Measurements from ENCODE around the gene RELN. TPM values are rescaled to one million over a fixed set of nuclear protein-coding genes. Genes with fewer than 3 reads are reported as not detected.

The RELN gene
- total RNA-seq, 1 experiment from 2014 or later: 0.20 TPM

DNA sequence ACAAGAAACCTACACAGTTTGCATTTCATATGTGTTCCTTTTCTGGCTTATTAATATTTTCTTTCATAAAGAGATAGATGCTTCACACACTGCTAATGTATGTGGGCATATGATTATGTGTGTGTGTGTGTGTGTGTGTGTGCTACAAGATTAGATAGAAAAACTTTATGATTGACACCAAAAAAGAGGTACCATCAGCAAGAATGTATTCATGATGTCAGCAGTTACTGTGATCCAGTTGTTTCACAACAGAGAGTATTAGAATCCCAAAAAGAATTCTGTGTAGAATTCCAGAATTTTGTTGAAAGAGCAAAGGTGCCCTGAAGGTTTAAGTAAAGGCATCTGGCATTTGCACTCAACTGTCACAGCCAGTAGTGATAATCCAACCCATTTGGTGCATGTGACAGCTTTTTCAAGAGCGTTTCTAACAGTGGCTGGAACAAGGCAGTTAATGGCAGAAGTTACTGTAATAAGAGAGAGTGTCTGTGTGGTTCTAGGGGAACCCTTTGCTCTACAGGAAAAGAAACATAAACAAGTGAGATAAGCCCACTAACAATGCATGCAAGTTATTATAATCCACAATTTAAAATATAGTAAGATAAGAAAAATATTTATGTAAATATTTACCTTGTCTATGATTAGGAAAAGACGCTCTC lies 16.6 kb downstream of the RELN start:
- H3K9me3 Mint-ChIP-seq: peaks cover 3% of the 10 kb centered on the region; the same call in 1 of the 2 replicates
- POLR2A ChIA-PET: no interaction called here
- ATAC-seq: no peak
- no peaks in the 10 kb centered on the region; the same call in 1 of the 2 replicates for H3K27me3 Mint-ChIP-seq (ENCODE audit: low read depth)
- H3K4me1 Mint-ChIP-seq: no peaks in the 10 kb centered on the region
- CTCF ChIA-PET: no interaction called here
- no peak for DNase-seq (ENCODE audit: low spot score)
- no peak overlapping the region for H3K27ac Mint-ChIP-seq
- TF ChIP-seq ERG (CRISPR knock-in tag; IDR thresholded peaks at IDR 0.05): no peak
- TF ChIP-seq, protein P1, sequence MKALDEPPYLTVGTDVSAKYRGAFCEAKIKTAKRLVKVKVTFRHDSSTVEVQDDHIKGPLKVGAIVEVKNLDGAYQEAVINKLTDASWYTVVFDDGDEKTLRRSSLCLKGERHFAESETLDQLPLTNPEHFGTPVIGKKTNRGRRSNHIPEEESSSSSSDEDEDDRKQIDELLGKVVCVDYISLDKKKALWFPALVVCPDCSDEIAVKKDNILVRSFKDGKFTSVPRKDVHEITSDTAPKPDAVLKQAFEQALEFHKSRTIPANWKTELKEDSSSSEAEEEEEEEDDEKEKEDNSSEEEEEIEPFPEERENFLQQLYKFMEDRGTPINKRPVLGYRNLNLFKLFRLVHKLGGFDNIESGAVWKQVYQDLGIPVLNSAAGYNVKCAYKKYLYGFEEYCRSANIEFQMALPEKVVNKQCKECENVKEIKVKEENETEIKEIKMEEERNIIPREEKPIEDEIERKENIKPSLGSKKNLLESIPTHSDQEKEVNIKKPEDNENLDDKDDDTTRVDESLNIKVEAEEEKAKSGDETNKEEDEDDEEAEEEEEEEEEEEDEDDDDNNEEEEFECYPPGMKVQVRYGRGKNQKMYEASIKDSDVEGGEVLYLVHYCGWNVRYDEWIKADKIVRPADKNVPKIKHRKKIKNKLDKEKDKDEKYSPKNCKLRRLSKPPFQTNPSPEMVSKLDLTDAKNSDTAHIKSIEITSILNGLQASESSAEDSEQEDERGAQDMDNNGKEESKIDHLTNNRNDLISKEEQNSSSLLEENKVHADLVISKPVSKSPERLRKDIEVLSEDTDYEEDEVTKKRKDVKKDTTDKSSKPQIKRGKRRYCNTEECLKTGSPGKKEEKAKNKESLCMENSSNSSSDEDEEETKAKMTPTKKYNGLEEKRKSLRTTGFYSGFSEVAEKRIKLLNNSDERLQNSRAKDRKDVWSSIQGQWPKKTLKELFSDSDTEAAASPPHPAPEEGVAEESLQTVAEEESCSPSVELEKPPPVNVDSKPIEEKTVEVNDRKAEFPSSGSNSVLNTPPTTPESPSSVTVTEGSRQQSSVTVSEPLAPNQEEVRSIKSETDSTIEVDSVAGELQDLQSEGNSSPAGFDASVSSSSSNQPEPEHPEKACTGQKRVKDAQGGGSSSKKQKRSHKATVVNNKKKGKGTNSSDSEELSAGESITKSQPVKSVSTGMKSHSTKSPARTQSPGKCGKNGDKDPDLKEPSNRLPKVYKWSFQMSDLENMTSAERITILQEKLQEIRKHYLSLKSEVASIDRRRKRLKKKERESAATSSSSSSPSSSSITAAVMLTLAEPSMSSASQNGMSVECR (CRISPR knock-in tag; IDR thresholded peaks at IDR 0.05; ENCODE audit: borderline replicate concordance): no peak
- TF ChIP-seq JUN (CRISPR knock-in tag; IDR thresholded peaks at IDR 0.05): no peak
- TF ChIP-seq FOXJ3 (CRISPR knock-in tag; IDR thresholded peaks at IDR 0.05; ENCODE audit: borderline replicate concordance): no peak
- TF ChIP-seq NR1H2 (CRISPR knock-in tag; IDR thresholded peaks at IDR 0.05): no peak
- no peak for TF ChIP-seq NFATC4 (CRISPR knock-in tag; IDR thresholded peaks at IDR 0.05)
- TF ChIP-seq ESRRA (CRISPR knock-in tag; IDR thresholded peaks at IDR 0.05; ENCODE audit: borderline replicate concordance): no peak
- TF ChIP-seq KAT7 (CRISPR knock-in tag; IDR thresholded peaks at IDR 0.05; ENCODE audit: borderline replicate concordance): no peak
- TF ChIP-seq, protein P2, sequence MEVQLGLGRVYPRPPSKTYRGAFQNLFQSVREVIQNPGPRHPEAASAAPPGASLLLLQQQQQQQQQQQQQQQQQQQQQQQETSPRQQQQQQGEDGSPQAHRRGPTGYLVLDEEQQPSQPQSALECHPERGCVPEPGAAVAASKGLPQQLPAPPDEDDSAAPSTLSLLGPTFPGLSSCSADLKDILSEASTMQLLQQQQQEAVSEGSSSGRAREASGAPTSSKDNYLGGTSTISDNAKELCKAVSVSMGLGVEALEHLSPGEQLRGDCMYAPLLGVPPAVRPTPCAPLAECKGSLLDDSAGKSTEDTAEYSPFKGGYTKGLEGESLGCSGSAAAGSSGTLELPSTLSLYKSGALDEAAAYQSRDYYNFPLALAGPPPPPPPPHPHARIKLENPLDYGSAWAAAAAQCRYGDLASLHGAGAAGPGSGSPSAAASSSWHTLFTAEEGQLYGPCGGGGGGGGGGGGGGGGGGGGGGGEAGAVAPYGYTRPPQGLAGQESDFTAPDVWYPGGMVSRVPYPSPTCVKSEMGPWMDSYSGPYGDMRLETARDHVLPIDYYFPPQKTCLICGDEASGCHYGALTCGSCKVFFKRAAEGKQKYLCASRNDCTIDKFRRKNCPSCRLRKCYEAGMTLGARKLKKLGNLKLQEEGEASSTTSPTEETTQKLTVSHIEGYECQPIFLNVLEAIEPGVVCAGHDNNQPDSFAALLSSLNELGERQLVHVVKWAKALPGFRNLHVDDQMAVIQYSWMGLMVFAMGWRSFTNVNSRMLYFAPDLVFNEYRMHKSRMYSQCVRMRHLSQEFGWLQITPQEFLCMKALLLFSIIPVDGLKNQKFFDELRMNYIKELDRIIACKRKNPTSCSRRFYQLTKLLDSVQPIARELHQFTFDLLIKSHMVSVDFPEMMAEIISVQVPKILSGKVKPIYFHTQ (CRISPR knock-in tag; IDR thresholded peaks at IDR 0.05): no peak
- TF ChIP-seq RELA (CRISPR knock-in tag; IDR thresholded peaks at IDR 0.05; ENCODE audit: borderline replicate concordance): no peak
- H3K4me3 Mint-ChIP-seq: no peak overlapping the region
- no peaks in the 10 kb centered on the region for H3K36me3 Mint-ChIP-seq

DNA sequence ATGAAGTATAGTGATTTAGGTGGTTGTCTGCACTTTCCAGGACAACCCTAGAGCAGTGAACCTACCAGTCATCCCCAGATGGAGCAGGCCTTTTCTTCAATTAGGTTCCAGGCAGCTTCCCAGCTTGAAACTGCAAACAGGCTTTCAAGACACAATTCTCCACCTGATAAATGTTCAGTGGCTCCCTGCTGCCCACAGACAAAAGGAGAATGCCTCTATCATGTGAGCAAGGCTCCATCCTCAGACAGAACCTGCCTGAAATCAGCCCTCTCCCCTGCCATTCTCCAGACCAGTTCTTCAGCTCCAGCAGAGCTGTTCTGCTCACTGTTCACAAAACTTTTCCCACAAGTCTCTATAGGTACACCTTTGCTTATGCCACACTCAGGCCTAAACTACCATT lies 22.1 kb downstream of the RELN start:
- ChIA-PET POLR2A (no interaction called here), CTCF (no interaction called here)
- no peaks in the 10 kb centered on the region for H3K36me3 Mint-ChIP-seq
- TF ChIP-seq PRRX2 (CRISPR knock-in tag; IDR thresholded peaks at IDR 0.05) (no peak), TEAD4 (CRISPR knock-in tag; IDR thresholded peaks at IDR 0.05) (no peak), NR3C1 (CRISPR knock-in tag; conservative IDR thresholded peaks at IDR 0.05; ENCODE audit: low read depth) (no peak), RORB (CRISPR knock-in tag; IDR thresholded peaks at IDR 0.05) (no peak)
- no peak overlapping the region for H3K4me3 Mint-ChIP-seq
- peak; percentile 86 for ATAC-seq
- H3K27ac Mint-ChIP-seq: no peak overlapping the region
- peaks cover 6% of the 10 kb centered on the region; the same call in 1 of the 2 replicates for H3K27me3 Mint-ChIP-seq (ENCODE audit: low read depth)
- DNase-seq (ENCODE audit: low spot score): peak; percentile 12
- no peaks in the 10 kb centered on the region for H3K9me3 Mint-ChIP-seq
- H3K4me1 Mint-ChIP-seq: peaks cover 4% of the 10 kb centered on the region
